K562 (cell line): ENCODE data around the gene SLC6A8. TPM values are rescaled to one million over a fixed set of nuclear protein-coding genes. Genes with fewer than 3 reads are reported as not detected.
"Not testable (repeated sequence)": the region's sequence is repeated elsewhere in the genome, so short reads cannot be mapped to it uniquely, and the experiment has no call there.

Experiments used
- ATAC-seq: fragments of 200-7000 bp; cut with Tn5 transposase; 3 replicates; pipeline ENCODE4 v1.9.1; 2020; ENCODE audit warnings: moderate library complexity
- BruUV-seq: library from RNA; stranded (reverse); fragments of 400-500 nt; replicated peaks from 2 replicates; lab custom pipeline; 2021; lab: Mats Ljungman, UMichigan
- CTCF ChIA-PET: fragments of 300-600 bp; formaldehyde crosslinking; extraction: SDS; loops from one replicate; lab custom pipeline; 2021; ENCODE audit warnings: low intra/inter-chr PET ratio; lab: Yijun Ruan, JAX
- POLR2A ChIA-PET: fragments of 300-600, 350-650 bp; sonication (Branson Sonifier 250); formaldehyde crosslinking; extraction: SDS; loops from one replicate; lab custom pipeline; 2021; ENCODE audit warnings: antibody characterized with exemption, inconsistent platforms; lab: Yijun Ruan, JAX
- DNase-seq, 4 experiments: peaks; one replicate each; pipeline versions ENCODE4 v3.0.0 to v3.0.0-alpha.2; 2011 to 2018; ENCODE audit warnings: low spot score in 3 of 4, mixed read lengths in 3 of 4; ENCODE audit errors: extremely low read depth in 1 of 4
- FAIRE-seq: peaks from 2 replicates; lab custom pipeline; 2011; peaks lifted over from hg19 to GRCh38; lab: Jason Lieb, UNC
- H2AFZ ChIP-seq: 2 replicates; pipeline ENCODE4 v1.6.0; 2011; ENCODE audit warnings: low read depth, low read length, control low read depth, inconsistent platforms
- H3K27ac ChIP-seq: fragments of 200-600 bp; 3 replicates; pipeline ENCODE4 v1.8.0; 2011; ENCODE audit warnings: low read depth, mild to moderate bottlenecking, control low read depth, inconsistent platforms, low read length, moderate library complexity, mixed read lengths; ENCODE audit errors: extremely low read depth
- H3K27me3 ChIP-seq, 2 experiments: fragments of 300-600 bp in 1 of 2; 2 replicates in 1 of 2; 3 replicates in 1 of 2; pipeline versions ENCODE4 v1.6.0 to v1.8.0; 2011; ENCODE audit warnings: inconsistent platforms in 2 of 2, low read length in 2 of 2, mild to moderate bottlenecking in 1 of 2, mixed read lengths in 1 of 2, moderate library complexity in 1 of 2; ENCODE audit not compliant: control insufficient read depth in 2 of 2, insufficient read depth in 2 of 2
- H3K36me3 ChIP-seq: fragments of 300-600 bp; 3 replicates; pipeline ENCODE4 v1.8.0; 2011; ENCODE audit warnings: mild to moderate bottlenecking, low read length, inconsistent platforms; ENCODE audit not compliant: control insufficient read depth, insufficient read depth
- H3K4me1 ChIP-seq, 2 experiments: fragments of 200-600 bp in 1 of 2; replicated peaks in 1 of 2; 2 replicates in 1 of 2; 3 replicates in 1 of 2; pipeline versions ENCODE4 v1.5.1 to v1.8.0; 2011; ENCODE audit warnings: inconsistent platforms in 2 of 2, low read length in 2 of 2, mild to moderate bottlenecking in 1 of 2, mixed read lengths in 1 of 2, moderate library complexity in 1 of 2; ENCODE audit not compliant: control insufficient read depth in 2 of 2, insufficient read depth in 2 of 2
- H3K4me2 ChIP-seq: 2 replicates; pipeline ENCODE4 v1.6.1; 2011; ENCODE audit warnings: low read length, control low read depth, inconsistent platforms, mixed read lengths; ENCODE audit not compliant: insufficient read depth
- H3K4me3 ChIP-seq: fragments of 200-600 bp; sonication (generic), shearing (Covaris generic); 2 replicates; pipeline ENCODE4 v1.5.1; 2016; ENCODE audit warnings: control low read depth, inconsistent platforms
- H3K79me2 ChIP-seq: fragments of 200-600 bp; 3 replicates; pipeline ENCODE4 v1.8.0; 2011; ENCODE audit warnings: low read length, inconsistent platforms; ENCODE audit not compliant: control insufficient read depth, insufficient read depth
- H3K9ac ChIP-seq, 2 experiments: 2 replicates each; pipeline versions ENCODE4 v1.6.0 to v1.6.1; 2011; ENCODE audit warnings: low read depth in 2 of 2, low read length in 2 of 2, control low read depth in 1 of 2, inconsistent platforms in 1 of 2, mild to moderate bottlenecking in 1 of 2, mixed read lengths in 1 of 2; ENCODE audit not compliant: insufficient read depth in 1 of 2
- H3K9me1 ChIP-seq: one replicate; pipeline ENCODE4 v1.6.0; 2011; ENCODE audit warnings: inconsistent platforms, mild to moderate bottlenecking, low read length, moderate library complexity; ENCODE audit not compliant: control insufficient read depth, insufficient read depth
- H3K9me3 ChIP-seq: replicated peaks from 2 replicates; pipeline ENCODE4 v1.5.1; 2011; ENCODE audit warnings: low read depth, low read length, inconsistent platforms; ENCODE audit not compliant: control insufficient read depth, insufficient read depth
- H4K20me1 ChIP-seq: replicated peaks from 2 replicates; pipeline ENCODE4 v1.6.1; 2011; ENCODE audit warnings: low read length, inconsistent platforms, mixed read lengths; ENCODE audit not compliant: control insufficient read depth, insufficient read depth
- CAMTA2 ChIP-seq: fragments of 250-450 bp; sonication (Bioruptor Pico); conservative IDR thresholded peaks from 2 replicates; pipeline ENCODE4 v1.5.1; 2022
- POLR2A ChIP-seq: fragments of 450-650 bp; conservative IDR thresholded peaks from 2 replicates; pipeline ENCODE4 v1.6.1; 2016
- POLR2AphosphoS5 ChIP-seq: IDR thresholded peaks from 2 replicates; pipeline ENCODE4 v1.6.1; 2011; ENCODE audit warnings: mild to moderate bottlenecking, low read depth, low read length, moderate library complexity; ENCODE audit not compliant: control insufficient read depth, insufficient read depth
- POLR2G ChIP-seq: fragments of 200-400 bp; formaldehyde crosslinking; IDR thresholded peaks from 2 replicates; pipeline ENCODE4 v1.6.1; 2017; ENCODE audit warnings: low read depth, mild to moderate bottlenecking, antibody characterized with exemption, low read length, moderate library complexity
- RBFOX2 ChIP-seq: fragments of 200-400 bp; formaldehyde crosslinking; IDR thresholded peaks from 2 replicates; pipeline ENCODE4 v1.6.1; 2017; ENCODE audit warnings: low read depth, mild to moderate bottlenecking, low read length, moderate library complexity
- SUPT5H ChIP-seq: fragments of 450-650 bp; IDR thresholded peaks from 2 replicates; pipeline ENCODE4 v1.6.1; 2016
- TFE3 ChIP-seq: fragments of 450-650 bp; formaldehyde crosslinking; IDR thresholded peaks from 2 replicates; pipeline ENCODE4 v1.4.0; 2020; ENCODE audit warnings: mild to moderate bottlenecking, mixed read lengths
- ZBTB9 ChIP-seq: fragments of 450-650 bp; formaldehyde crosslinking; IDR thresholded peaks from 2 replicates; pipeline ENCODE4 v1.4.0; 2020; ENCODE audit warnings: mild to moderate bottlenecking, moderate library complexity
- ZNF77 ChIP-seq: fragments of 250-450 bp; sonication (Bioruptor Pico); IDR thresholded peaks from 2 replicates; pipeline ENCODE4 v1.5.0; 2020
- WGBS: fragments of 100-300 bp; shearing (Covaris generic); methylation state at CpG from one replicate; pipeline ENCODE4 v1.1.6; 2016; ENCODE audit warnings: low coverage, mixed read lengths; ENCODE audit not compliant: insufficient coverage; ENCODE audit errors: missing lambda C conversion rate; 5-methylcytosine and 5-hydroxymethylcytosine counted together
- in situ Hi-C: fragments of 300-500 bp; cut with MboI; formaldehyde crosslinking; loops from 4 replicates; pipeline ENCODE4 v1.15.0; 2018; ENCODE audit warnings: inconsistent platforms, mixed read lengths
- intact Hi-C: fragments of 100-400 bp; cut with micrococcal nuclease; formaldehyde crosslinking; loops from 2 replicates; pipeline ENCODE4 v1.14.2; 2022
- polyA plus RNA-seq, 8 experiments: library from polyadenylated mRNA; depleted of rRNA in 4 of 8; stranded (reverse) in 5 of 8; unstranded in 3 of 8; fragments of >200 nt; fragmentation: Nextera tagmentation in 2 of 8; fragmentation: Illumina TruSeq in 1 of 8; extraction: Ambion mirVana in 2 of 8; extraction: Trizol in 1 of 8; gene quantifications; 2 replicates each; pipeline versions ENCODE4 v1.2.1 to v1.2.3, GENCODE V29; 2011 to 2014; ENCODE audit warnings: inconsistent platforms in 1 of 8, missing spikeins in 1 of 8
- total RNA-seq, 7 experiments: library from RNA; depleted of rRNA in 6 of 7; stranded (reverse); fragments of >200 nt in 6 of 7; fragmentation: Illumina TruSeq in 2 of 7; extraction: Trizol in 2 of 7; gene quantifications; 2 replicates each; pipeline versions ENCODE4 v1.2.1 to v1.2.3, GENCODE V29; 2011 to 2021; ENCODE audit warnings: low replicate concordance in 1 of 7

SLC6A8 gene
- total and polyA plus RNA-seq, 9 of the 15 experiments (the other 6 are each of a cell fraction or from before 2014, with no cell fraction given) = 0.68 to 144 (median 34.3) TPM

GRCh38 chrX:153696538-153696937 is 8.8 kb downstream of the SLC6A8 start:
- TF ChIP-seq POLR2AphosphoS5 = 0 out of 2 replicates have a peak, but pooled peaks have one; percentile 1
- peak; percentile 41 for TF ChIP-seq POLR2G
- TF ChIP-seq, all 486 proteins: peak for 2; not testable (repeated sequence) for 484

GRCh38 chrX:153696986-153697722 is 9.4 kb downstream of the SLC6A8 start:
- not testable (repeated sequence) for H3K4me3 ChIP-seq
- WGBS = 89% methylated on average over 15 of the region's 16 CpGs

More at GRCh38 chrX:153696538-153696937, 8.8 kb downstream of the SLC6A8 start:
- in situ Hi-C loops, H3K9me1 ChIP-seq, H2AFZ ChIP-seq, CTCF ChIA-PET, H3K79me2 ChIP-seq, DNase-seq, FAIRE-seq, H3K27ac ChIP-seq, H3K27me3 ChIP-seq, H4K20me1 ChIP-seq, intact Hi-C loops, H3K4me2 ChIP-seq, BruUV-seq, H3K4me3 ChIP-seq, H3K9me3 ChIP-seq, POLR2A ChIA-PET: not testable (repeated sequence)
- Histone ChIP-seq H3K9ac (peak overlapping the region in 1 of 2 experiments; percentile 52; a peak in 1 of 4 replicates), H3K4me1 (peaks cover 0 to 41% of the 10 kb centered on the region in 2 experiments; a peak in 3 of 5 replicates), H3K36me3 (peaks cover 63% of the 10 kb centered on the region; the same call in 1 of the 3 replicates)
- peak; percentile 4 for ATAC-seq
- WGBS = 79% methylated on average over 9 of the region's 10 CpGs

More at GRCh38 chrX:153696986-153697722, 9.4 kb downstream of the SLC6A8 start:
- Histone ChIP-seq H3K36me3 (peaks cover 63% of the 10 kb centered on the region; the same call in 1 of the 3 replicates), H3K4me1 (peaks cover 0 to 35% of the 10 kb centered on the region in 2 experiments; a peak in 3 of 5 replicates)
- CTCF ChIA-PET, H4K20me1 ChIP-seq, BruUV-seq, H3K9ac ChIP-seq, H3K79me2 ChIP-seq, H3K9me3 ChIP-seq, H2AFZ ChIP-seq, intact Hi-C loops, in situ Hi-C loops, H3K27me3 ChIP-seq, POLR2A ChIA-PET, H3K9me1 ChIP-seq, H3K4me2 ChIP-seq, DNase-seq, H3K27ac ChIP-seq, FAIRE-seq: not testable (repeated sequence)
- TF ChIP-seq SUPT5H = peak; percentile 66
- peak; percentile 43 for TF ChIP-seq RBFOX2
- peak; percentile 20; the same call in 1 of the 2 replicates for TF ChIP-seq TFE3 (CRISPR knock-in tag)
- peak; percentile 61; the same call in 1 of the 2 replicates for TF ChIP-seq ZNF77 (CRISPR knock-in tag)
- TF ChIP-seq POLR2A = peak; percentile 62; the same call in 1 of the 2 replicates
- TF ChIP-seq ZBTB9 (CRISPR knock-in tag) = 0 out of 2 replicates have a peak, but pooled peaks have one; percentile 31
- TF ChIP-seq CAMTA2 (CRISPR knock-in tag) = 0 out of 2 replicates have a peak, but pooled peaks have one; percentile 28
- peak; percentile 9 for ATAC-seq
